Fibroblast of upper back skin (primary cell): Measurements from ENCODE around the gene PPP1R3E.

Experiments used
- DNase-seq: peaks from one replicate; pipeline ENCODE4 v3.0.0-alpha.2; 2013

PPP1R3E gene

DNA sequence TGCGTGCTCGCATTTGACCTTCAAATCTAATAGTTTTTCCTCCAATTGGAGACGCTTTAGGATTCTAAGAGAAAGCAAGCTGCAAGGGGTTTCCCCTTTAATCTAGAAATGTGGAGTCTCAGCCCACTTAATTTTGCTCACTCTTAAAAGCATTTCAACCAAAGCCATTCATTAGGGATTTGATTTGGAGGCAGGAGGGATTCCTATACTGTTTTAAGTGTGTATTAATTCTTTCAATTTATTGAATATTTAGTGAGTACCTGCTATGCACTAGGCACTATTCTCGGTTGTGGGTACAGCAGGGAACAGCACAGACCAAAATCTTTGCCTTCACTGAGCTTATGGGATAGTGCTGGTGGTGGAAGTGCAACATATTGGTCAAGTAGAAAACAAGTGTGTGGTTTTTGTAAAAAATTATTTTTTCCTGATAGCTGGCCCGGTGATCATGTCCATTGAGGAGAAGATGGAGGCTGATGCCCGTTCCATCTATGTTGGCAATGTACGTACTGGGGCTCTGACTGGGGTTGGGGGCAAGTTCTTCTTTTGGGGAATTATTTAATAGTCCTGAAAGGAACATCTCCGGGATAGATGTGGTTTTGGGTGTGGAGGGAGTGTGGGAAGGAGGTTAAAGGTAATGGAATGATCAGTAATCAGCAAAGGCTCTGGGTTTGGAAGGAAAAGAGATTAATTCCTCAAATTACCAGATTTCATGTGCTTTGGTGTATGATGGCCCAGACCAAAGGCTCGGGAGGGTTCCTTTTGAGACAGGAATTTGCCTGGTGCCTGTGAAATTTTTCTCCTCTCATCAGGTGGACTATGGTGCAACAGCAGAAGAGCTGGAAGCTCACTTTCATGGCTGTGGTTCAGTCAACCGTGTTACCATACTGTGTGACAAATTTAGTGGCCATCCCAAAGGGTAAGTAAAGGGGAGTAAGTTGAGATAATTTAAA is 20.2 kb upstream of the PPP1R3E start:
- DNase-seq = no peak

DNA sequence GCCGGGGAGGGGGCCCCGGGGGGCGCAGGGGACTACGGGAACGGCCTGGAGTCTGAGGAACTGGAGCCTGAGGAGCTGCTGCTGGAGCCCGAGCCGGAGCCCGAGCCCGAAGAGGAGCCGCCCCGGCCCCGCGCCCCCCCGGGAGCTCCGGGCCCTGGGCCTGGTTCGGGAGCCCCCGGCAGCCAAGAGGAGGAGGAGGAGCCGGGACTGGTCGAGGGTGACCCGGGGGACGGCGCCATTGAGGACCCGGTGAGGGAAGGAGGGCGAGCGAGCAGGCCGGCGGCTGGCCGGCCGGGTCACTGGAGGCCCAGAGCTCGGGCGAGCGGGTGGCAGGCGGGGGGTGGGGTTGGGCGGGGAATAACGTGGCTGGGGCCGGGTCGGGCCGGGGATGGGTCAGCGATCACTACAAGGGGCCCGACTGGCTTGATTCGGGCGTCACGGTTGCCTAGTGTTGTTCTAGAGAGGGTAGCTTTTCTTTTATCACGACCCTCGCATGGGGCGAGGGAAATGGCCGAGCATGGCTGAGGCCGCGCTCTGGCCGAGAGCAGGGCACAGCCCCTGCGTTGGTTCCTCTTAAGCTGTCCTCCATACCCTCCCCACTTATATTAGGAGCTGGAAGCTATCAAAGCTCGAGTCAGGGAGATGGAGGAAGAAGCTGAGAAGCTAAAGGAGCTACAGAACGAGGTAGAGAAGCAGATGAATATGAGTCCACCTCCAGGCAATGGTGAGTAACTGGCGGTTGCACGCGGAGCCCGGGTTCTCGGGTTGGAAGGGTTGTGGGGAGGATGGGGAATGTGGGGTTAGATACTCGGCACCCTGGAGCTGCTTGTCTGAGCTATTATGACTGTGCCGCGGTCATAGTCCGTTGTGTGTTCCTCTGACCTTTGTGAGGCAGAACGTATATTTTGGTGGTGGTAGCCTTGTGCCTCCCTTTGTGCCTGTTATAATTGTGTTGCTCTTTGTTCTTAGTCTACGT is 19.2 kb upstream of the PPP1R3E start:
- DNase-seq = peak; percentile 50

DNA sequence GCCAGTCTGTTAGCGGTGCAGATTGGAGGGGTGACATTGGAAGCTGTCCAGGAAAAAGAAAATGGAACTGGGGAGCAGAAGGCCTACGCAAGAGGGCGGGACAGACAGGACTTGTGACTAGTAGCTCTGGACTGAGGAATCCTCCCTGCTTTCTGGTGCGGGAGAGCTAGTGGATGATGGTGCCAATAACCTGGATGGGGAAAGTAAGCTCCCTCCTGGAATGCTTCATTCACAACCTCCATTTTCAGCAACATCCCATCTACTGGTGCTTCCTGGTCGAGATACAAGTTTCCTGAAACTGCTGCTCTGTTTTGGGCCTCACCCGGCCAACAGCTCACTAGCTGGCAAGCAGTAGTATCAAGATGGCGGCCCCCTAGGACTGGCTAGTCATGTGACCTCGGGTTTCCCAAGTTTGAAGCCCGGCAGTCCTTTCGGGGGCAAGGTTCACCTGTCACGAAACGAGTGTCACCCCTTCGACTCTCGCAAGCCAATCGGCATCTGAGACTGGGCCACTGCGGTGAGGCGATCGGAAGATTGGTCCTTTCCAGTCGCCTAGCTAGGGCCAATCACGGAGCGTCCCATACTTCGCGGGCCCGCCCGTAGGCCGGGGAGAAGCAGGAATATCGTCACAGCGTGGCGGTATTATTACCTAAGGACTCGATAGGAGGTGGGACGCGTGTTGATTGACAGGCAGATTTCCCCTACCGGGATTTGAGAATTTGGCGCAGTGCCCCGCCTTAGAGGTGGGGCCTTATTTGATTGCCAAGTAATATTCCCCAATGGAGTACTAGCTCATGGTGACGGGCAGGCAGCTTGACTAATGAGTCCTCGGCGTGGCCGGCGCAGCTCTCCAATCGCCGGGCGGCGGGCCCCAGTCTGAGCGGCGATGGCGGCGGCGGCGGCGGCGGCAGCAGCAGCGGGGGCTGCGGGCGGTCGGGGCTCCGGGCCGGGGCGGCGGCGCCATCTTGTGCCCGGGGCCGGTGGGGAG is 18.2 kb upstream of the PPP1R3E start, which contains the start of gene PABPN1:
Gene PABPN1 (plus strand): TSS at position 874 of the 988 bp plus-strand sequence. CDS start 13 bp downstream, at position 887.
- DNase-seq = peak; percentile 100

DNA sequence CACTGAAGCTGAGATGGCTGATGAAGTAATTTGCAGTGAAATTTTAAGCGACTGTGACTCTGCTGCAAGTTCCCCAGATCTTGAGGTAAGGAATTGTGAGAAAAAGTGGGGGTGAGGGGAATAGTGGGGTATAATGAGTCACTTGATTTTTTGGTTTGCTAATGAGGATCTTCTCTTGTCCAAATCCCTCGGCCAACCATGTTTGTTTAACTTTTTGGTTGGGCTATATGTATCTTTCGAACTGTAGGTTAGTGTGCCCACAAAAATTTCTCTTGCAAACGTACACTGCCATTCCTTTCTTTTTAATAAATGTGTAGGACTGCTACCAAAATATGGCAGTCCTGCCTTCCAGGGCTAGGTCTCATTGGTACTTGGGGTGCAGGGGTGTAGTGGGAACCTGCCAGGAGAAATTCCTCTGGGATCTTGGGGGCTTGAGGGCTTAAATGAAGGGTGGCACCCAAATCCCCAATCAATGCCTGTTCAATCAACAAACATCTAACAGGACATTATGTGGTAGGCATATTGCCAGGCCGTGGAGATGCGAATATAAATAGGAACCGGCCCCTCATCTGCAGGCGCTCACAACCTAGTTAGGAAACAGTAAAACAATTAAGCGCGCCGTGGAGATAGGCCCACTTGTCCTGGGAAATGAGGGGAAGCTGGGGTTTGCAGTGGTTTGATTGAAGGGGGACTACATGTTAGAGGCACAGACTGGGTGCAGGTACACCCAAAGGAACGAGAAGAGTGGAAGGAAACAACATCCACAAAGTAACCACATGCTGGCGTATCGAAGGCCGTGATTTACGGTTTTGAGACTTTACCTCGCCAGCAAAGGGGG is 17.3 kb upstream of the PPP1R3E start:
- no peak for DNase-seq

DNA sequence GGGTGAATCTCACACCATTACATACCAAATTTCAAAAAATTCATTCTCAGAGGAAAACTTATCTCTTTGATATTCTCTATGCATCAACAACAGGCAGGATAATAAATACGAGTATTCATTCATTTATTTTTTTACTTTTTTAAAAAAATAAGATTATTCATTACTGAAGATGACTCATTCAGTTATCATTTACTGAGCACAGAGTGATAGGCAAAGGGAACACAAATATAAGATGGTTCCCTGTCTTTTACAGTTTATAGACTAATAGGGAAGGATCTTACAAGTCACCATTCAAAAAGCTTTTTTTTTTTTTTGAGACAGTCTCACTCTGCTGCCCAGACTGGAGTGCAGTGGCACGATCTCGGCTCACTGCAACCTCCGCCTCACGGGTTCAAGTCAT is 13.6 kb upstream of the PPP1R3E start:
- DNase-seq = no peak

DNA sequence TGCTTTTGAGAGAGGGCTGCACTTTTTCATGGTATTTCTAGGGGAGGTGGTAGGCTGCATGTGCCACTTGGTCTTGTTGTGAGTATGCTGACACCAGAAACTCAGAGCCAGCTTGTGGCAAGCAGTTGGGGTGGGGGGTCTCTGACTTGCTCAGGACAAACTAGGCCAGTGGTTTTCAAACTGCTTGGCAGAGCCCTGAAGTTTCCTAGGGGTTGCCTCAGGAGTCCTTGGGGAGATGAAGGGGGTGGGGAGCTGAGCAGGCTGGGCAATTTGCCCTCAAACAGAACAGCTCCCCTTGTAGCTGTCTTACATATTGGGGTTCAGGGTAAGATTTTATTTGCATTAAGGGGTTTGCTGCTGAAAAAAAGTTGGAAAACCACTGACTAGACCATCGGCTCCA is 7.9 kb upstream of the PPP1R3E start:
- DNase-seq = no peak

DNA sequence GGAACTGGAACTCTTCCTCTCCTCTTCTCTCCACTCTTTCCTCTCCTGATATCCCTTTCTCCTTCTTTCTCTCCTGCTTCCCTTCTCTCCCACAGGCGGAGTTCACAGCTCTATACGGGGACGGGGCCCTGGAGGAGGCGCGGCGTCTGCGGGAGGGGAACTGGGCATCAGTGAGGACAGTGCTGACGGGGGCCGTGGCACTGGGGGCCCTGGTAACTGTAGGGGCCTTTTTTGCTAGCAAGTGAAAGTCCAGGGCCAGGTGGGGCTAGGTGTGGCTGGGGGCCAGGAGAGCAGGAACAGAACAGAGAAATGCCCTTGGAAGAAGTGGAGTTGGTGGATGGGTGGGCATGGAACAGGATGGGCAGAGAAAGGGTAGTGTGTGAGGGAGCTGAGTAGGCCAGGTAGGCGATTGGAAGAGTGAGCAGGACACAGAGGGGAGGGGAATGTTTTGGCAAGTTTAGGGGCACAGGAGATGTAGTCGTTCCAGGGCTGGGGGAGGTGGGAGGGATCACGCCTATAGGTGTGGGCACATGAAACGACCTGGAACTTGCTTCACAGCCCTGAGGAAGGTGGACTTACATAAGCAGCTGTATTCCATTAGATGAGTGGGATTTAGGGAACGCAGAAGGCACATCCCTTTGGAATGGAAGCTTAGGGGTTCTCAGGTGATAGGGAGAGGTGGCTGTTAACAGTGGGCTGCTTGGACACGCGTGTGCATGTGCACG is 6.2 kb upstream of the PPP1R3E start:
- DNase-seq = no peak

DNA sequence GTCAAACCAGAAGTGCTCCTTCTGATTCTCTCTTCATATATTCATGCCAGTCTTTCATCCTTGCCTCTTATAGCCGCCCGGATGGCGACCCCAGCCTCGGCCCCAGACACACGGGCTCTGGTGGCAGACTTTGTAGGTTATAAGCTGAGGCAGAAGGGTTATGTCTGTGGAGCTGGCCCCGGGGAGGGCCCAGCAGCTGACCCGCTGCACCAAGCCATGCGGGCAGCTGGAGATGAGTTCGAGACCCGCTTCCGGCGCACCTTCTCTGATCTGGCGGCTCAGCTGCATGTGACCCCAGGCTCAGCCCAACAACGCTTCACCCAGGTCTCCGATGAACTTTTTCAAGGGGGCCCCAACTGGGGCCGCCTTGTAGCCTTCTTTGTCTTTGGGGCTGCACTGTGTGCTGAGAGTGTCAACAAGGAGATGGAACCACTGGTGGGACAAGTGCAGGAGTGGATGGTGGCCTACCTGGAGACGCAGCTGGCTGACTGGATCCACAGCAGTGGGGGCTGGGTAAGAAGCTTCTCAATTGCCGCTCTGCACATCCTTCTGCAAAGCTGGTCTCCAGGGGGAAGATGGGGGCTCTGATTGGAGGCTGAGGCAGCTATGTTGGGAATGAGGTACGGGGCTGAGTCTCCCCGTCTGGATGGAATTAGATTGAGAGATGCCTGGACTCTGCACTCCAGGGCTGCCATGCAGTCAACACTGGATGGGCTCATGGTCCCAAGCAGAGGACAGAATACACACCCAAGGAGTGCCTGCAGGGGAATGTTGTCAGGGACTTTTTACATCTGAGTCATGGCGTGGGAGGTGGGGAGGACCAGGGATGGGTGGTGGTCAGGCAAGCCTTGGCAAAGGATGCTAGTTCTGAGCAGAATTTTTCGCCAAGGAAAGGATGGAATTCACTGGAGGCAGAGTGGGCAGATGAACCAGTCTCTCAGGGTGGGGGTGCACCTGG is 5.3 kb upstream of the PPP1R3E start:
- no peak for DNase-seq

DNA sequence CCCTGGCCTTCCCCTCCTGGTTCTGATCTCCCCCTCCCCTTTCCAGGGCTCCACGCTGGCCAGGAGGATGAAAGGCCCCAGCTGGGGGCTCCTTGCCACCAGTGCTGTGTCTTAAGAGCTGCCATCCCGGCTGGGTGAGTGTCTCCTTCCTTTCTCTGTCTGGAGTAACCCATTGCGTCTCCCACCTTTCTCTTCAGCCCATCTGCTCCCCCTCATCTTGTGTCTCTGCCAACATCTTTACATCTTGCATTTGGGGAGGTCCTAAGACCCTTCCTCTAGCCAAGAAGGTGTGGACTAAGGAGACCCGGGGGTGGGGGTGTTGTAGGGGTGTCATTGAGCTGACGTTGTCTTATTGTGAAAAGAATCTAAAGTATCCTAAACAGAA is 4.5 kb upstream of the PPP1R3E start:
- no peak for DNase-seq

DNA sequence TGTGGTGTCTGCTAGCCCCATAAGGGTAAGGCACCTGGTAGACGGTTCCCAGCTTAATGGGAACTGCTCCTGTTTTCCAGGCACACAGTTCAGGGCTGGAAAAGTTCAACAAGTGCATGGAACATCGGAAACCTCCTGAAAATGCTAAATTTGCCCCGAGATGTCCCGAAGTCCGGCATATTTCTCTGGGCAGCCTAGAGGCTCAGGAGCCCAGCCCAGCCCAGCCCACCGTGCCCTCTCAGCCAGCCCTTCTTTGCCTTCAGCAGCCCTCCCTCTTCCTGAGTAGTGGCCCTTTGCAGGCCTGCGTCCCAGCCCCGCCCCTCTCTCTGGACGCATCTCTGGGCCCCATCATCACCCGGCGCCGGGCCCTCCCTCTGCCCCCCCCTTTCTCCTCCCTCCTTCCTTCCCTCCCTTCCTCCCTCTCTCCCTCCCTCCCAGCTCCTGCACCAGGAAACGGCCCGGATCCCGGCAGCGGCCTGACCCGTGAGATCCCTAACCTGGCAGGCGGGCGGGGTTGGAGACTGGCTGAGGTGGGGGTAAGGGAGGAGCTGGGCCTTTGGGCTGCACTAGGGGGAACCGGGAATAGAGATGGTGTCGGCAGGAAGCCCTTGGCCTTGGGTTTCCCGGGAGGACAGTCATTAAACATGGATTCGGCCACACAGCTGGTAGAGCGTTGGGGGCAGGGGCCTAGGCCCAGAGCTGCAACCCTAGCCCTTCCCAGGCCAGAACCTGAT is 3.9 kb upstream of the PPP1R3E start, which contains the start of gene BCL2L2:
Gene BCL2L2 (plus strand): TSS at position 422 of the 734 bp plus-strand sequence. CDS start 935 bp downstream, outside the sequence.
- DNase-seq = peak; percentile 88

DNA sequence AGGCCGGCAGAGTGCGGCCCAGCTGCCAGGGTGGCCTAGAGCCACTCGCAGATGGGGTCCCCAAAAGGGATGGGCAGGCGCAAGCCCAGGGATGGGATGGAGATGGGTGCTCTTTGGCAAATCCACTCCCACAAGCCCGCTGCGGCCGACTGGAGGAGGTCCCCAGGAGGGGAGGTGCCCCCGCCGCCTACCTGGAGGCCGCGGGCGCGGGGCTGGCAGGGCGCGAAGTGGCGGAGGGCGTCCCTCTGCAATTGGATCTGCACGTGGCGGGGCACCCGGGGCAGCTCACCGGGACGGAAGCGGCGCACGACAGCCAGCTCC is 730 bp downstream of the PPP1R3E start:
- no peak for DNase-seq

DNA sequence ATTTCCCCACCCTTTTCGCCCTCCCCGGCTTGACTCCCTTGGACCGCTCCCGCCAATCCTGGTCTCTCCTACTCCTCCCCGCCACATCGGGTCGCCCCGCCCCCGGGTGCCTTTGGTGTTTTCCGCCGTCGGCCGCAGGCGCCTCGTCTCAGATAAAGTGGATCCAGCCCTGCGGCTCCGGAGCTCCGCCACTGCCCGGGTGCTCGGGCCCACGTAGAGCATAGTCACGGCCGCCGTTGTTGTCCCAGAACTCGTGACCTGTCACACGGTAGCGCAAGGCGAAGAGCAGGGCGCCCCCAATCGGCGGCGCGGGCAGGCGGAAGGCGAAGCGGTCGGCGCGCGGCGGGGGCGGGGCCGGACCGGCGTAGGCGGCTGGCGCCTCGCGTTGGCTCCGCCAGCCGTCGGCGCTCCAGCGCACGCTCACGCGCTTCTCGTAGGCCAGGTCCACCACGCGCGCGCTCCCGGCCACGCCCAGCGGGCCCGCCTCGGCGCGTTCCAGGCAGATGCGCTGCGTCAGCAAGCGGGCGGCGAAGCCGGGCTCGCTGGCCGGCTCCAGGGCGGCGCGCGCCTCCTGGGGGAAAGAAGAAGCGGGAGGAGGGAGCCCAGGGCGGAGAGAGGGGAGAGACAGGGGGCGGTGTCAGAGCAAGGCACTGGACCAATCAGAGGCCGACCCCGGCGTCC is 1.2 kb downstream of the PPP1R3E start:
- peak; percentile 98 for DNase-seq

DNA sequence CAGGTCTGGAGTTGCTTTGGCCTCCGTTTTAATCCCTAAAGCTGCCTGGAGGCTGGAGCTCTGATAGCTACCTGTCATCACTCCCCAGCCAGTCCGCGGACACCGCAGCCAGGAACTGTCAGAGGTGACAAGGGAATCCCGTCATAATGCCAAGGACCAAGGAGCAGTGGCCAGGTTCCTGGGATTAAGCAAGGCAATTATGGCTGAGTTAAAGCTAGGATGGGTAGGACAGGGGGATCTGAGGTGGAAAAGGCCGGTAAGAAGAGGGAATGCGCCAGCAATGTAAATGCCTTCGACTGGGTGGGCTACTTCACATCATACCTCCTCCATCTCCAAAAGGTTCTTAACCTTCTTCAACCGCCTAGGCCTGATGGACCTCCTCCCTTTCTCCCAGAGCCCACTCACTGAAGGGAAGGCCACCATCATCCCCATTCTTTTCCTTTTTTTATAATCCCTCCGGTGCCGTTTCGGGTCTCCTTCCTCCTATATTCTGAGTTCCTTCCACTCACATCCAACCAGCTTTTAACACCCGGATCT is 1.9 kb downstream of the PPP1R3E start:
- DNase-seq = no peak

DNA sequence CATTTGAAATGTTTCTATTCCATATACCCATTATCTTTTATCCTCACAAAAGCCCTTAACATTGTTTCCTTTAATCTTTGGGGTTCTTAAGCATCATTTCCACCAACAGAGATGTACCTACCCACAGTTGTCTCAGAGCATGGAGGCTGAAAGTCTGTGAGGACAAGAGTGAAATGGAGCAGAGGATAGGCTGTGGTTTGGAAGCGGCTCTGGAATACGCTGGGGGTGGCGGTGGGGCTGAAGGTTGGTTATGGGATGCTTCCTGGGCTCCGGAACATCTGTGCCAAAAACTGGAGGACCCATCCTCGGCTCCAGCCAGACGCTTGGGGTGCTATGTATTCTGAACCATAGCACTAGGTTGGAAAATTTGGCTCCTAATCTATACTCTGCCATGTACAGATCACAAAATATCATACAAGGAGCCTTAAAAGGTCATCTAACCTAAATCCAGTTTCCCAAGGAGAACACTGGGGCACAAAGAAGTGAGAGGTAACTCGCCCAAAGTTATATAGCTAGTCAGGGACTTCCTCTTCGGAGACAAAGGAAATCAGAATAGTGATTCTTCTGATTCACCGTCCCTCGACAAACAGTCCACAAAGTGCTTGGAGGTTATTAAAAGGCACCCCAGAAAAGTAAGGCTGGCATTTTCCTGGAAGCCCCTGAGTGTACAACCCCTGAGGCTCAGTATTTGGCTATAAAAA is 2.5 kb downstream of the PPP1R3E start:
- no peak for DNase-seq

DNA sequence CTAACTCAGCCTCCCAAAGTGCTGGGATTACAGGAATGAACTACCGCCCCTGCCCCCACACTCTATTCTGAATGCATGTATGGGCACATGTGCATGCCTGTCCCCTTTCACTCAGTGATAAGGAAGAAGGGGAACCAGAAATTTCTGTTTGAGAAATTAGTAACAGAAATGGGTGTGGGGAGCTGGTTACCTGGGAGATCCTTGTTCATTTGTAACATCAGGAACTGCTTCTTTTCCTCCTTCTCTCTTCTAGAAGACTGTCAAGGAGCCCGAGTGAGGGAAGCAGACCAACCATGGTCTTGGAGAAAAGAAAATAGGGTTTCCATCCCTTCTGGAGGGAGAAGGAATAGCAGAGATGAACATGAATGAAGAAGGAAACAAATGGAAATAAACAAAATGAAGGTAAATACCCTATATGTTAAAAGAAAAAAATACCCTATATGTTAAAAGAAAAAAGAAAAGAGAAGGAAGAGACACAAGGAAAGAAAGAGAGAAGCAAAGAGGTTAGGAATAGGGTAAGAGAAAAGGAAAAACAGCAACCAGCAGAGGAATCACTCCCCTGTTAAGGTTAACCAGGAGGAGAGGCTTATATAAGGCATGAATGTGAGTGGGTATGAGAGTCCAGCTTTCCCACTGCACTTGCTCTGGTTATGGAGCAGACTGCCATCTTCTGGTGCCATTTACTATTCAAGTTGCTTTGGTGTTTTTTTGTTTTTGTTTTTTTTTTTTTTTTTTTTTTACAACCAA is 3.3 kb downstream of the PPP1R3E start:
- DNase-seq = peak; percentile 49

DNA sequence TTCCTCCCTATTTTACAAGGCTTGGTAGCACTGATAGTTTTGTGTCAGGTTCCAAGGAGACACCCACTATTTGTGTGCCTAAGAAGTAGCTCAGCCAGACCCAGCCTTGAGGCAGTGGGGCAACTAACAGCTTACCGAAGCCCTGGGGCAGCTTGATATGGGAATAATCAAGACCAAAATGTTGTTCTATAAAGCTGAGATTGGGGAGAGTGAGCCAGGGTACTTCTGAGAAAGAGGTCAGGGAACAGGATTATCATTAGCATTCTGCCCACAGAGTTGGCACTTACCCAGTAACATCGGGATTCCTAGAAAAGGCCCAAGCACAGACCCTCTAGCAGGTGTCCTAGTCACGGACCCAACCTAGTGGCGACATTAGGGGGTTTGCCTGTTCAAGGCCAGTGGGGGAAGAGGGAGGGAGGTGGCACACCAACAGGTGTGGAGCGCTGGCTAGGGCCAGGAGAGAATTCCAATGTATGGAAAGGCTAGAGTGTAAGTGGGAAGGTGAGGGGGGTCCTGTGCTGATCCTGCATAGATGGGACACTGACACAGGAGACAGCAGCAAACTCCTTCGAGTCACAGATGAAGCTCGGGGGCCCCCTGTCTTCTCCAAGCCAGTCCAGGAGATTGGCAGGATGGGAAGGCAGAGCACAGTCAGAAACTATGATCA is 4.9 kb downstream of the PPP1R3E start:
- no peak for DNase-seq
